GM19240 (cell line): ENCODE data around the gene TEX264.

Experiments
- DNase-seq: peaks from one replicate; pipeline ENCODE4 v3.0.0; 2011; ENCODE audit warnings: low spot score; ENCODE audit not compliant: insufficient read length

The TEX264 gene

GRCh38 chr3:51692980-51693395 is 21.9 kb downstream of the TEX264 start:
- no peak for DNase-seq

DNA sequence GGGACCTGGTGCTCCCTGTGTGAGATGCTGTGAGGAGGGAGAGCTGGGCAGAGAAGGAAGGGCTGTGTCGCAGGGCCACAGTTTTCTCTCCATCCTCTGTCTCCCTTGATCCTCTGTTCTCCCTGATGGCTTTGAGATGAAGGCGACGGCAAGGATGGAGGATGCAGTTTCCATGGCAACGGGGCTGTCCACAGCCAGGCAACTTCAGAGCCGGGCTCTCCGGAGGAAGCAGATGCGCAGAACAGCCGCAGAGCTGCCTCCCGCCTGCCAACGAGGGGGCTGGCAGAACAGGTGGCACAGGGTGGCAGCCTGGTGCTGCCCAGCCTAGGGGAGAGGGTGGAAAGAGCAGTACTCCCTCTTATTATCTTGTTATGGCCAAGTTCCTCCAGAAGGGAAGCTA is 25.9 kb downstream of the TEX264 start:
- DNase-seq: no peak

GRCh38 chr3:51698209-51698608 is 27.2 kb downstream of the TEX264 start:
- DNase-seq: no peak

GRCh38 chr3:51700403-51700802 is 29.4 kb downstream of the TEX264 start:
- DNase-seq: no peak

DNA sequence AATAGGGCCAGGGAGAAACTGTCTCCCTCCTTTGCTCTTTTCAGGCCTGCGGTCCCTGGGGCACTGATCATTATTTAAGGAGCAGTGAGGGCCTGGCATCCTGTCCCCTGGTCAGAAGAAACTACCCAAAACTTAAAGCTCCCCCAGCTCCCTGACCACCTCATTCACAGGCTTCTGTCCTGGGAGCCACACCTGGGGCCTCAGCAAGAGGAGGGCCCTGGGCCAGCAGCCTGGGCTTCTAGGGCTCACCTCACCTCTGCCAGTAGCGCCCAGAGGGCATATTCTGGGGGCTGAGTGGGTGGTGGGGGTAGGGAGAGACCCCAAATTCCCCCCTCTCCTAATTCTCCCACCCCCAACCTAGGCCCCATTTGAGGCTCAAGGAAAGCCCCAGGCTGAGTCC is 31.1 kb downstream of the TEX264 start:
- DNase-seq: no peak

DNA sequence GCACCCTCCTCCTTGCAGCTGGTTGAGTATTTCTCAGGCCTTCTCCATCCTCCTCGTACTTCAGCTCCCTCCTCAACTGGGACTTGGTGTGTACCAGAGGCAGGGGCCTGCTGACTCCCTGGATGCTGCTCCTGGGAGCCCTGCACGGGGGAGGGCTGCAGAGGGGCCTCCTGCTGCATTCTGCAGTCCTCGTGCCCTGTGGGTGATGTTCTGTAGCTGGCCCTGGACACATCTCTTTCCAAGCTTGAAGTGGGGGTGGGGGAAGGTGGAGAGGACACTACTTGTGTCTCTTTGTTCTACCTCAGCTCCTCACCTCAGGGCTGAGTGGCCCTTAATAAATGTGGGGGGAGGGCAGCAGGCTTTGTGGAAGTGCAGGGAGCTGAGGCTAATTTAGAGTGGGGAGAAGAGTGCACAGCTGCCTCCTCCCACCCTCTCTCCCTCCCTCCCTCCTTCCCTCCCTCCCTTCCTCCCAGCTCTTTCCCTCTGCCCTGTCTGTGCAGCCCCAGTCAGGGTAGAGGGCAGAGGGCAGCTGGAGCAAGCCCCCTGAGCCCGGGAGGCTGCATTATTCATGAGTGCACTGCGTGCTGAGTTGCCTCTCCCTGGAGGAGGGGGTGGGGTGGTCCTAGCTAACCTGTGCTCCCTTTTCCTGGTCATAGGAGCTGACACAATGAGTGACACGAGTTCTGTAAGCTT is 32.2 kb downstream of the TEX264 start:
- no peak for DNase-seq

- DNase-seq: no peak
These were observed 32.9 kb downstream of the TEX264 start for GRCh38 chr3:51703761-51704510.

DNA sequence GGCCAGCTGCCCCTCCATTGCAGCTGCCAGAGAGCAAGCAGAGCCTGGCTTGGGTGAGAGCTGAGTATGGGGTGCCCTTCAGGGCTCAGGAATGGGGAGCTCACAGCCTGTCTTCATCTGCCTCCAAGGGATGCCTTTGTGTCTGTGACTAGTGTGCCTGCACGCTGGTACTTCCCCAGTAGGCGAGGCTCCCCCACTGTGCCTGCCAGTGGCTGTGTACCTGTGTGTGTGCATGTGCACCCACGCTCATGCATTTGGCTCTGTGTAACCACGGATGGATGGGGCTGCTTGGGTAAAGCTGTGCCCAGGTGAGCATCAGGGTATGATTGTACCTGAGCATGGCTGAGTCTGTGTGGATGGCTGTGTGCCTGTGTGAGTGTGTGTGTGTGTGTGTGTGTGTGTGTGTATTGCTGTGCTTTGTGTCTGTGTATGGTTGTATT is 33.5 kb downstream of the TEX264 start:
- DNase-seq: no peak

- DNase-seq: no peak
These were observed 34.4 kb downstream of the TEX264 start for GRCh38 chr3:51705276-51706020.

DNA sequence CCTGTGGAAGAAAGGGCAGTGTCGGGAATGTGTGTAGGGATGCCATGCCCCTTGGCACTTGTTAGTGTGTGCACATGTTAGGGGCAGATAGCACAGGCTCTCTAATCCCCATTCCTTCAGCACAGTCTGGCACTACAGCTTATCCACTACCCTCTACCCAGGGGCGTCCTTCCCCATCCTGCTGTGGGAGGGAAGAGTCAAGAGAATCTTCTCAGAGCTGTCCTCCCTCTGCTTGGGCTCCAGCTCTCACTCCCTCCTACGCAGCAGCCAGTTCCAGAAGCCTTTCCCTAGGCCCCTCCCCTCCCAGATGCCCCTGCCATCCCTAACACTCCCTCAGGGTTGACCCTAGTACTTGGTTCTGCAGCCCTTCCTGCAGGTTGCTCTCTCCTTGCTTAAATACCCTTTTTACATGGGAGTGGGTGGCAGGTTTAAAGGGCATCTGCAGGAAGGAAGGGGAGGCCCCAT is 35.0 kb downstream of the TEX264 start:
- DNase-seq: no peak

GRCh38 chr3:51706788-51707731 is 36.0 kb downstream of the TEX264 start, which contains the start of gene GRM2:
TSS of gene GRM2 (plus strand) at chr3:51707068. CDS start at chr3:51708984, 1,916 bp downstream.
- DNase-seq: no peak

DNA sequence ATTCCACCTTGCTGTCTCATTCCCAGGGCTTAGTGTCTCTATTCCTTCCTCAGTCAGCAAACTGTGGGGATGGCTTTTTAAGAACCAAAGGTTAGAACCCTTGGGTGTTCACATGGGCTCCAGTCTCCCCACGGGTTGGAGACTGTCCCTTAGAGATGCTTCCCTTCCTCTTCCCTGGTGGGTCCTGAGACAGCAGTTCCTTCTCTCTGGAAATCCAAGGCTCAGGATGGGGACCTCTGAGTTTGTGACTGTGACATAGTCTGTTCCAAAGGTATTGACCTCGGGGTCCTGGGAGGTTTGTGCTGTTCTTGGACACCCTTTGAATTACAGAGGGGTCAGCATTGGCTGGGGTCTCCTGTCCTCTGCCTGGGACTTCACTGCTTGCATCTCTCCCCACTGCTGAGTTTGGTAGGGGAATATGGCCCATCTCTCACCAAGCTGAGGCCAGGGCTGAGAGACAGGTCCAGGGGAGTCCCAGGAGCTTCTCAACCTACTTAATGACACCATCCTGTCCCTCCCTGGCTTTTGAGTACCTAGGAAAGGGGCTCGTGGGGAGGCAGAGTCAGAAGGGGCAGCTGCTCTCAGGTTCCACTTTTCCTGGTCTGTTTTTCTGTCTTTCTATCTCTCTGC is 37.3 kb downstream of the TEX264 start:
- no peak for DNase-seq

GRCh38 chr3:51709004-51709420 is 38.0 kb downstream of the TEX264 start:
- peak; percentile 1 for DNase-seq

DNA sequence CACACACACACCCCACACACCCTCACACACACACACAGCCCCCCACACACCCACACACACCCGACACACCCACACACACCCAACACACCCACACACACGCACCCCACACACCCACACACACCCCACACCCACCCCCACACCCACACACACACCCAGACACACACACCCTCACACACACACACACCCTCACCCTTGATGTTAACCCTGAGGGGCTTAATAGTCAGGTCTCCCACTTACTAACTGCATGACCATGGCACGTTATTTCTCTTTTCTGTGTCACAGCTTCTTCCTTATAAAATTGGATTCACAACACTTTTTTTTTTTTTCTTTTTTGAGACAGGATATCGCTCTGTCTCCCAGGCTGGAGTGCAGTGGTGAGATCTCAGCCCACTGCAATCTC is 38.6 kb downstream of the TEX264 start:
- no peak for DNase-seq

- peak; percentile 1 for DNase-seq
These were observed 39.7 kb downstream of the TEX264 start for GRCh38 chr3:51710631-51711351.

DNA sequence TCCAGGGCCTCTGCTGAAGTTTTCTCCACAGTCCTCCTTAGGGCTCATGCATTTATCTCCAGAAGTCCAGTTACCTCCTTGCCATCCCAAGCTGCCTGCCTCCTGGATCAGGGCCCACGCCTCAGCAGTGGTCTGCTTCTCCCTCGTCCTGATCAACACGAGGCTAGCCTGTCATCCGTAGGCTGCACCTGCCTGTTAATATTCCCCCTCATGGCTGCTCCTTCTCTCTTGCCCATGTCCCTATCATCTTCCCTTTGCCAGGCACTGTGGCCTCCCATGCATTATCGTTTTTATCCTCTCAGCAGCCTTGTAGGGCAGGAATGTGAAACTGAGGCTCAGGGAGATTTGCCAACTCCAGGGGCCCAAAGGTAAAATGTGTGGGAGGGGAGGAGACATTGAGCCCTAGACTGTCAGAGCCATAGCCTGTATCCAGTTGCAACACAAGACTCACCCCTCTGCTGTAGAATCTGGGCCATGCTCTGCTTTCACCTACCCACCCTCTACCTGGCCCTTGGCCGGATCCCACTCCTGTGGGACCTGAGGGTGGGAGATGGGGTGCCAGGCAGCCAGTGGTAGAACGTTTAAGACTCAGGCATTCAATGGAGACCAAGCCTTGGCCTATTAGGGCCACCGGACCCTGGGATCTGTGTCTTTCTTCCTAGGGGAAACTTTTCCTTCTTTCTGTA is 40.4 kb downstream of the TEX264 start:
- no peak for DNase-seq

DNA sequence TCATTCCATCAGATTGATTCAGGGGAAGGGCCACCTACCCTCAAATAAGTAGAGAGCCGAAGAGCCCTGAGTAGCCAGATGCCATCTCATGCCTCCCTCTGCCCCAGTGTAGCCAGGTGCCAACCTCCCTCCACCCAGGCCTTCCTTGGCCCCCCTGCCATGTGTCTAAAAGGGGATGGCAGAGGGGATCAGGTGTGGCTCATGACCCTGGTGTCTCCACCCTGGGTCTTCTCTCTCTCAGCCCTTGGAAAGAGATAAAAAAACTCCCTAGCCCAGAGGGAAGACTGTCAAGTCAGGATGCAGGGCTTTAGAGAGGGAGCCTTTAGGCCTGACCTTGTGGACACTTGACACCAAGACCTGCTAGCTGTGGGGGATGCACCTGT is 41.0 kb downstream of the TEX264 start:
- DNase-seq: no peak

DNA sequence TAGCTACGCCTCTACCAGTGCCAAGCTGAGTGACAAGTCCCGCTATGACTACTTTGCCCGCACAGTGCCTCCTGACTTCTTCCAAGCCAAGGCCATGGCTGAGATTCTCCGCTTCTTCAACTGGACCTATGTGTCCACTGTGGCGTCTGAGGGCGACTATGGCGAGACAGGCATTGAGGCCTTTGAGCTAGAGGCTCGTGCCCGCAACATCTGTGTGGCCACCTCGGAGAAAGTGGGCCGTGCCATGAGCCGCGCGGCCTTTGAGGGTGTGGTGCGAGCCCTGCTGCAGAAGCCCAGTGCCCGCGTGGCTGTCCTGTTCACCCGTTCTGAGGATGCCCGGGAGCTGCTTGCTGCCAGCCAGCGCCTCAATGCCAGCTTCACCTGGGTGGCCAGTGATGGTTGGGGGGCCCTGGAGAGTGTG is 41.5 kb downstream of the TEX264 start:
- no peak for DNase-seq

- DNase-seq: no peak
These were observed 41.9 kb downstream of the TEX264 start for GRCh38 chr3:51712963-51713362.
